Lower leg skin (tissue), 4 donors: ENCODE measurements around the gene CCR5AS.

Experiments used
- DNase-seq, 2 donors: peaks; one replicate each; pipeline ENCODE4 v3.0.0-alpha.2; 2019; ENCODE audit warnings: low spot score in 2 of 2
- H3K4me3 ChIP-seq: fragments of 200-600 bp; sonication (generic); 2 replicates; pipeline ENCODE4 v1.5.1; 2017; ENCODE audit warnings: mild to moderate bottlenecking, low read depth; ENCODE audit not compliant: poor library complexity, severe bottlenecking
- CTCF ChIP-seq, 3 donors: fragments of 450-650 bp; IDR thresholded peaks; one replicate each; pipeline ENCODE4 v1.5.1; 2016; ENCODE audit warnings: antibody characterized with exemption in 3 of 3, mild to moderate bottlenecking in 3 of 3, moderate library complexity in 2 of 3
- POLR2A ChIP-seq, 2 donors: fragments of 450-650 bp; IDR thresholded peaks; one replicate each; pipeline ENCODE4 v1.6.1; 2016 to 2017; ENCODE audit warnings: antibody characterized with exemption in 2 of 2, mild to moderate bottlenecking in 1 of 2, moderate library complexity in 1 of 2
- WGBS, 2 donors: methylation state at CpG; one replicate each; pipeline ENCODE4 v1.1.5; 2018; 5-methylcytosine and 5-hydroxymethylcytosine counted together
- intact Hi-C: fragments of 100-400 bp; cut with DNase I; formaldehyde crosslinking; loops from one replicate; pipeline ENCODE4 v1.15.0; 2023; ENCODE audit warnings: low total_unique reads

Gene CCR5AS

GRCh38 chr3:46414739-46415138, 7.9 kb upstream of the CCR5AS start:
- WGBS, 2 donors, result 65 to 77% methylated on average over 4 of the region's 4 CpGs
- H3K4me3 ChIP-seq, result no peak overlapping the region
- no peak for DNase-seq
- intact Hi-C loops, result no loop called here
- TF ChIP-seq POLR2A (IDR thresholded peaks at IDR 0.05) (no peak), CTCF (IDR thresholded peaks at IDR 0.05) (no peak)

DNA sequence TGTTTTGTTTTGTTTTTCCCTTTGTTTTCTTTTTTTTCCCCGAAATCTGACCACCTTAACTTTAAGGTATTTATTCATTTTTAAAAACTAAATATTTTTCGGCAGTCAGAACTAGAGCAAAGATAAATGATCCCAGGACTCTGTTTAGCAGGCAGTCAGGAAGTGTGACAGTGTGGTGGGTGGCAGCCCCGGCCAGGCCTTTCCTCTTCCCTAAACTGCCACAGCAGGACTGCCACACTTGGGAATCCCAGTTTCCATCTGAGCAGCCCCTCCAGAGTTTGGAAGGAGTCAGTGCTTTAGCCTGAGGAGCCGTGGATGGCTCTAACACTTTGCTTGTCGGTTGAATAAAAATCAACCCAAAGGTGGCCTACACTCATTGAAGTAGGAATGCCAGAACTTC, 7.1 kb upstream of the CCR5AS start:
- intact Hi-C loops, result no loop called here
- no peak overlapping the region for H3K4me3 ChIP-seq
- TF ChIP-seq POLR2A (IDR thresholded peaks at IDR 0.05), result no peak
- no peak for TF ChIP-seq CTCF (IDR thresholded peaks at IDR 0.05)
- no peak for DNase-seq
- WGBS, 2 donors, result 80 to 81% methylated on average over 5 of the region's 5 CpGs

DNA sequence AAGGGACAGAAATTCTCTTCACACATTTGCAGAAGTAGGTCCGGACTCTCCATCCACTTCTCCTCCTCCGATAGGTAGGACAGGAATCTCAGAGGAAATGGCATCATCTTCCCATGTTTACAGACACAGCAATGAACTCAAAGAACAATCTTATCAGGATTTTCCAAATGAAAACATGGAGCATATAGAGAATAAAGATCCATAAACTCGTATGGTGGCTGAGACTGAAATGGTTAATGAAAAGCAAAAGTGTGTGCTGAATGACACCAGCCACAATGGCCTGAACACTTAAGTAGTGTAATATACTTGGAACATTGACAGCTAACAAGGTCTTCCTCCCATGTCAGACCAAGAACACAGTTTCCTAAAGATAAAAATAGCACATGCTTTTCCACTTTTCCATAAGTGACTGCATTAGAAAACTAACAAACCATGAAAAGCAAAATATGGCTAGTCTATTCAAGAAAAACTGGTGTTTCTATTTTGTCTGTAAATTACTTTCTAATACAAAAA, 6.0 kb upstream of the CCR5AS start:
- DNase-seq, result no peak
- TF ChIP-seq CTCF (IDR thresholded peaks at IDR 0.05), result no peak
- no peak for TF ChIP-seq POLR2A (IDR thresholded peaks at IDR 0.05)
- no peak overlapping the region for H3K4me3 ChIP-seq
- intact Hi-C loops, result no loop called here
- 64 to 73% methylated on average over 3 of the region's 3 CpGs for WGBS, 2 donors

DNA sequence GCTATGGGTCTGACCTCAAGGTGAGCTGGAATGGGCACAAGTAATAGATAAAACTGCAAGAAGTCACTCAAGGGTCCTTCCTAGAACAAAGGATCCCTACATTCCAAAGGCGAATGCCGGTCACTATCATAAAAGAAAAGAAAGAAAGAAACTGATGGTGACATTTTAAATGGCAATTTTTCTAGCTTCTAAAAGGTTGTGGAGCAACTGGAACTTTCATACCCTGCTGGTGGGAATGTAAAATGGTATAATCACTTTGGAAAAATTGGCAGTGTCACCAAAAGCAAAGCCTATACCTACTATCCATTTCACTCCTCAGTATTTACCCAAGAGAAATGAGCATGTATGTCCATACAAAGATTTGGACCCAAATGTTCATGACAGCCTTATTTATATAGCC, 4.4 kb upstream of the CCR5AS start:
- no peak for DNase-seq
- TF ChIP-seq POLR2A (IDR thresholded peaks at IDR 0.05) (no peak), CTCF (IDR thresholded peaks at IDR 0.05) (no peak)
- no peak overlapping the region for H3K4me3 ChIP-seq
- WGBS, 2 donors, result 73 to 95% methylated on average over 2 of the region's 2 CpGs
- intact Hi-C loops, result no loop called here

DNA sequence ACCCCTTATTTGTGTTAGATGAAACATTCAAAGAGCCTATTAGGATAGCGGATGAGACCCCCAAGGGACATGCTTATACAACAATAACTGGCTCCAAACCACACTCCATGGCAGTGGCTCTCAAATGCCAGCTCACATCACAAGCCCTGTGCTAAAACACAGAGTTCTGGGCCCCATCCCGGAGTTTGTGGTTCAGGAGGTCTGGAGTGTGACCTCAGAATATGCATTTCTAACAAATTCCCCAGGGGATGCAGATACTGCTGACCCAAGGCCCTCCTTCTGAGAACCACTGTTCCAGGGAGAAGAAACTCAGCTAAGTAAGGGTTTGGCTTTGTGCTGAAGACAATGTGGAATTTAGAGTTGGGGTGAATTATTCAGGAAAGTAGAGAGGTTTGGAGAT, 3.8 kb upstream of the CCR5AS start:
- no peak for TF ChIP-seq CTCF (IDR thresholded peaks at IDR 0.05)
- no peak for TF ChIP-seq POLR2A (IDR thresholded peaks at IDR 0.05)
- DNase-seq, result no peak
- intact Hi-C loops, result no loop called here
- H3K4me3 ChIP-seq, result no peak overlapping the region
- WGBS, 2 donors, result 86% methylated on average over 2 of the region's 2 CpGs

DNA sequence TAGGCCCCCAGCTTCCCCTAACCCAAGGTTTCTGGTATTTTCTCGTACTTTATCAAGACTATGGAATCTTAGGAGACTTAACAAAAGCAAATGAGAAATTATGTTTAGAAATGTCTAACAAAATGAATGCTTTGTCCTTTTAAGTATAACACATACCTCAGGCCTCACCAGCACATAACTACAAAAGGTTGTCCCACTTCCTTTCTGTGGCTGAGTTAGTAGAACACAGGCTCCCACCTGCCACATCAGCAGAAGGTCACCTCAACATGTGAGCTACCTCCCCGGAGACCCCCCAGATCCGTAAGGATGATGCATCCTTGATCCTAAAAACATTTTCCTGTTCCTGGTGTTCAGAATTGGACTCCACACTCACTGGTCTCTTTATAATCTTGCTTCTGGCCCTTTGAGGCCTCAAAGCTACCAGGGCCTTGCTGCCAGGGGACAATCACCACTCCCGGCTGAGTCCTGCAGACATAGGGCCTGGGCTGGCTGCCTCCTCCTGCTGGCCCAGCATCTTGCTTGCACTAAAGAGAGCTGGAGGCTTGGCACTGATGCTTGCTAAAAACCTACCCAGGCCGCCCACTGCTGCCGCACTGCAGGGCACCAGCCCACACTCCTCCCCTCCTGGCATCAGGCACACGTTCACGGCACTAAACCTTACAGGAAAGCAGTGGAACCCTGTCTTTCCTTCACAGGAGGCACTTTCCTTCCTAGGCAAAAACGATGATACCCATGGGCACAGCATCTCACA, 3.0 kb upstream of the CCR5AS start:
- no peak for TF ChIP-seq CTCF (IDR thresholded peaks at IDR 0.05)
- no peak for TF ChIP-seq POLR2A (IDR thresholded peaks at IDR 0.05)
- intact Hi-C loops, result no loop called here
- WGBS, 2 donors, result 80 to 86% methylated on average over 9 of the region's 9 CpGs
- no peak for DNase-seq
- H3K4me3 ChIP-seq, result no peak overlapping the region
